GM19463 (cell line): ENCODE data around the gene BDH2.

Experiments used
- ATAC-seq: cut with Tn5 transposase; IDR thresholded peaks from one replicate; pipeline ENCODE4 v1.9.1; 2021; ENCODE audit warnings: mild to moderate bottlenecking, moderate library complexity; ENCODE audit not compliant: unreplicated experiment

BDH2 gene

DNA sequence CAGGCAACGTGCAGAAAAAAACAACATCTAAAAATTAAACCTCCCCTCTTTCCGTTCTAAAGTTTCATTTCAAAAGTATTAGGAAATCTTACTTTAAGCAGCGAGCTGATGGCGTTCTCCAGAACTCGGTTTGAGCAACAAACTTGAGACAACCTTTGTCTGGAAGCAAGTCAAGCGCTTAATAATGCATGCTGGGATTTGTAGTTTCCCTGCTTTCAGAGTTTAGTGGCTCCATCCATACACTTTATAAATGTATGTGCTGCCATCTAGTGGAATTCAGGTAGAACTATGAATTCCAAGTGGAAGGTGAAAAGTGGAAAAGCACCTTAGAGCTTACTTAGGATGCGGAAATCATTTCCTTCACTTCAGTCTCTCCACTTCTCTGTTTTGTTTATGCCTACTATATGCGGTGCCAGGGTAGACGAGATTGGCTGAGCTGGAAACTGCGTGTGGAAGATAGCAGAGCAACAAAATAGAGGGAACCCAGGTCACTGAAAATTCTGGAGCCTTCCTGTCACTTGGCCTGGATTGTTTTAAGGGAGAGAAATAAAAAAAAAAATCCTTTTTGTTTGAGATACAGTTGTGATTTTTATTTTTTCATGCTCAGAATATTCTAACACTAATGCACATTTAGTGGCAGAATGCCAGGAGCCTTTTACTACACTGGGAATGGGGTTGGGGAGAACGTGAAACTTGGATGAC lies at the start of gene BDH2:
BDH2 (minus strand) TSS at position 144 of the 702 bp plus-strand sequence. CDS start 3,580 bp downstream, outside the sequence.
- peak; percentile 94 for ATAC-seq

DNA sequence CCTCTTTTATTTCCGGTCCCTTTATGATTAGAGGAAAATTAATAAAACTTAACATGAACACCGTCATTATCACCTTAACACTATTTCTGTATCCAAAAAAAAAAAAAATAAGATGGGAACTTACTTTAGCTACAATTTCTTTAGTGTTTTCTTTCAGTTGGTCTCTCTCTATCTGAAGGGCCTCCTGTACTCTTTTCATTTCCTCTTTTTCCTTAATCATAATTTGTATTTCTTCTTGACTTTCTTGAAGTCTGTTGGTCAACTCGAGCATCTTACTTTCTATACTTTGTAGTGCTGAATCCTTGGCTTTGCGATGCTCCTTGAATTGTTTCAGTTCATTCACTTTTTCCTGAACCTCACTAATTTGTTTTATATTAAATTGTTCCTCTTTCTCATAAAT lies 45.3 kb upstream of the BDH2 start:
- no peak for ATAC-seq

GRCh38 chr4:103137446-103137827 lies 37.8 kb upstream of the BDH2 start:
- no peak for ATAC-seq

- no peak for ATAC-seq
Observed at GRCh38 chr4:103136671-103137445, 37.2 kb upstream of the BDH2 start.

- no peak for ATAC-seq
Observed at GRCh38 chr4:103129174-103129573, 29.5 kb upstream of the BDH2 start.

- ATAC-seq = no peak
Observed at GRCh38 chr4:103126126-103126525, 26.5 kb upstream of the BDH2 start.

DNA sequence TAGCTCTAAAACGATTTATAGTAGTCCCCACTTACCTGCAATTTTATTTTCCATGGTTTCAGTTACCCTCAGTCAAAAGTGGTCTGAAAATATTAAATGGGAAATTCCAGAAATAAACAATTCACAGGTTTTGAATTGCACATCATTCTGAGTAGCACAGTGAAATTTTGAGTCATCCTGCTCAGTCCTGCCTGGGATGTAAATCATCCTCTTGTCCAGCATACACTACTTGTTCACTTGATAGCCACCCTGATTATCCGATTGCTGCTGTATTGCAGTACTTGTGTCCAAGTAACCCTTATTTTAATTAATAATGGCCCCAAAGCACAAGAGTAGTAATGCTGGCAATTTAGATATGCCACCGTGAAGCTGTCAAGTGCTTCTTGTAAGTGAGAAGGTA lies 23.5 kb upstream of the BDH2 start:
- no peak for ATAC-seq

- no peak for ATAC-seq
Observed at GRCh38 chr4:103118166-103118565, 18.5 kb upstream of the BDH2 start.

- no peak for ATAC-seq
Observed at GRCh38 chr4:103111598-103111997, 12.0 kb upstream of the BDH2 start.

GRCh38 chr4:103108542-103108941 lies 8.9 kb upstream of the BDH2 start:
- ATAC-seq = no peak

GRCh38 chr4:103105558-103106356 lies 6.1 kb upstream of the BDH2 start:
- ATAC-seq = no peak

DNA sequence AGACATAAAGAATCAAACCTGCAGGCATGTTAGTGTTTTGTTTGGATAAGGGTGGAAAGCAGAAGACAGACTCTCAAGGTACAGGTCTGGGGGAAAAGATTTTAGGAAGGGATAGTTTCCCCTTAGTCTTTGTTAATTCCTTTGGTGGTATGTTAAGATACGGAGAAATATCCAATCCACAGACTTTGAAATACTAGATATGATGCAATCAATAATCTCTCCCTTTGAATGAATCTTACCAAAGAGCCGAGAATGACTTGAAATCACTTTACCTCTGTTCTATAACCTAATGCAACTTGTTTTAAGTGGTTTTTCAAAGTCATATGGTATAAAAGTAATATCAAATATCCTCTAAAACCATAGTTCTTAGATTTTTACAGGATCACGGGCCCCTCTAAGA lies 5.3 kb upstream of the BDH2 start:
- ATAC-seq = no peak

- no peak for ATAC-seq
Observed at GRCh38 chr4:103100691-103101090, 1.1 kb upstream of the BDH2 start.

- no peak for ATAC-seq
Observed at GRCh38 chr4:103098756-103099440, 736 bp downstream of the BDH2 start.

GRCh38 chr4:103098341-103098740 lies 1.3 kb downstream of the BDH2 start:
- no peak for ATAC-seq

DNA sequence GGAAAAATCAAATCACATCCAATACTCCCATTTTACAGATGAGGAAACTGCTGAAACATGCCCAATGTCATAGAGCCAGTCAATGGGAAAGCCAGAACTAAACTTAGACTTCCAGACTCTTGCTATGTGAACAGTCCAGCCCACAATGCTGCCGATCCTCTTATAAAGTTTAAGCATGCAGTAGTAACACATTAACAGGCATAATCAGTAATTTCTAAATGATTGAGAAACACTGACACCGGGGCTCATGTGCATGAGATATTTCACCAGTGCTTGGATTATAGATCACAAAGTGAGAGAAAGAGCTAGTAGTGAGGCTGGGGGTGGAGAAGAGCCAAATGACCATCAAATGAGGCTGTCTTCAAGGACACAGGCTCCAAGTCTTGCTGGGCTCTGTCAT lies 2.5 kb downstream of the BDH2 start:
- no peak for ATAC-seq

- ATAC-seq = no peak
Observed at GRCh38 chr4:103095080-103095479, 4.6 kb downstream of the BDH2 start.

DNA sequence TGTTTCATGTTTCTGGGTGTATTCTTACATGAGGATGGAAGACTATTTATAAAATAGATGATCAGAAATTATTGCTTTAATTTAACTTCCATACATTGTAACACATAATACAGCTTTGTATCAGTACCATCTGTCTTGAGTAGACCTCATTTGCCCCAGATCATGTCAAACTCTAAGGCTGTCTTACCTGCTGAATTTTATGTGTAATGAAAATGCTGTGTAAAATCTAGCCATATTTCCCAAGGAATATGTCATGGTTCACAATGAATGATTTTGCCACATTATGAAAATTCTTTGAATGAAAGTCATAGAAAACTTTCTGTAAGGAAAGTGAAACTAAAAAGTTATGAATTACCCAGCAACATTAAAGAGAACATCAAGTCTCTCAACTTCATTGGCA lies 7.4 kb downstream of the BDH2 start:
- no peak for ATAC-seq

DNA sequence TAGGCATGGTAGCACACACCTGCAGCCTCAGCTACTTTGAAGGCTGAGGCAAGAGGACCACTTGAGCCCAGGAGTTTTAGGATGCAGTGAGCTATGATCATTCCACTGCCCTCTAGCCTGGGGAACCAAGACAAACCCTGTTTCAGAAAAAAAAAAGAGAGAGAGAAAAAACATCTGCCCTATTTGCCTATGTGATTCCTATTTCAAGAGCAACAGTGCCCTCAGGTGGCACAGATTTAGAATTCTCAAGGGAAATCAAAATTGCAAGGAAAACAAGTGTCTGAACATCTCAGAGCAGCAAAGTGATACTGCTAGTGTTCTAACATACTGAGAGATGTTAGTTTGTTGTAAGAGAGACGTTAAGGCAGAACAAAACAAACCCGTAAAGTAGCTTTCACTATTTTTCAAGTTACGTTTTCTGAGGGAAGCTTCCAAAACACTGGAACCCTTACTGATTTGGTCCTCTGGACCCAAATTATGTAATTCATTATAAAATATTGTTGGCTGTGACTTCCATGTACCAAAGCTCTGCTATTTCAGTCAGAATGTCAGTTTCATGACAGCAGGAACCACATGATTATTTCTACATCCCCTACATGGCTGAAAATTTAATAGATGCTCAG lies 7.9 kb downstream of the BDH2 start:
- ATAC-seq = peak; percentile 80

GRCh38 chr4:103089481-103089880 lies 10.2 kb downstream of the BDH2 start:
- ATAC-seq = no peak

DNA sequence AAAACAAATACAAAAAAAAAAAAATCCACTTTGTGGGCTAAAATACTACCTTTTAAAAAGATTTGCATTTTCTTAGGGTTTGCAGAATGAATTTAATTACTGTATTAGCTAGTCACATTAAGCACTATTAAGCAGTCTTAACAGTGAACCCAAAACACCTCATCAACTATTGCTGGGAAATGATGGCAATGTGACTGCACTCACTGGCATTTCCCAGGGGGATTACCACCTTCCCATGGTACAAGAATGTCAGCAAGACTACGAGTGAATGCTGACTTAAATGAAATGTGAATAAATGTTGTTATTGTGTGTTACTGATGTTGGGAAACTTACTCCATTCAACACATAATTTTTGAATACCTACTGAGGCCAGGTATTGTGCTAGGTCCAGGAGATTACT lies 13.1 kb downstream of the BDH2 start:
- no peak for ATAC-seq
